ENCODE measurements around the gene AMOT. TPM values are rescaled to one million over a fixed set of nuclear protein-coding genes. Genes with fewer than 3 reads are reported as not detected.

The AMOT gene
- total RNA-seq, result 221 and 247 TPM in 2 replicates

GRCh38 chrX:112840382-112841113 is at the start of gene AMOT:
AMOT (minus strand) TSS chrX:112840831; CDS start chrX:112823126, 17,705 bp downstream.

Small RNAs within 50 kb of the gene (small RNA-seq; reads per million reads assigned to genes)
- not detected for gene RN7SL266P

Other genes starting within 250 kb of the AMOT start
- not detected in 2 replicates for gene LHFPL1, start 160.9 kb downstream of the AMOT start, total RNA-seq